Measurements from ENCODE around the gene MIX23.

DNA sequence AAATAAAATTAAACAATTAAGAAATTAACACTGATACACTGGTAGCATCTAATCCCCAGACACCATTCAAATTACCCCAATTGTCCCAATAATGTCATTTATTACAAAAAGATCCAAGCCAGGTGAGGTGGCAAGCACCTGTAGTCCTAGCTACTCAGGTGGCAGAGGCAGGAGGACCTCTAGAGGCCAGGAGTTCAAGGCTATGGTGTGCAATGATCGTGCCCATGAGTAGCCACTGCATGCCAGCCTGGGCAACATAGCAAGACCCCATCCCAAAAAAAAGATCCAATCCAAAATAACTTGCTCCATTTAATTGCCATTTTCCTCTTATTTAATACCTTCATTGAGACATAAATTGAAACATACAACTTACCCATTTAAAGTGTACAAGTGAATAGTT lies 40.2 kb downstream of the MIX23 start:
- TF ChIP-seq, protein P1, sequence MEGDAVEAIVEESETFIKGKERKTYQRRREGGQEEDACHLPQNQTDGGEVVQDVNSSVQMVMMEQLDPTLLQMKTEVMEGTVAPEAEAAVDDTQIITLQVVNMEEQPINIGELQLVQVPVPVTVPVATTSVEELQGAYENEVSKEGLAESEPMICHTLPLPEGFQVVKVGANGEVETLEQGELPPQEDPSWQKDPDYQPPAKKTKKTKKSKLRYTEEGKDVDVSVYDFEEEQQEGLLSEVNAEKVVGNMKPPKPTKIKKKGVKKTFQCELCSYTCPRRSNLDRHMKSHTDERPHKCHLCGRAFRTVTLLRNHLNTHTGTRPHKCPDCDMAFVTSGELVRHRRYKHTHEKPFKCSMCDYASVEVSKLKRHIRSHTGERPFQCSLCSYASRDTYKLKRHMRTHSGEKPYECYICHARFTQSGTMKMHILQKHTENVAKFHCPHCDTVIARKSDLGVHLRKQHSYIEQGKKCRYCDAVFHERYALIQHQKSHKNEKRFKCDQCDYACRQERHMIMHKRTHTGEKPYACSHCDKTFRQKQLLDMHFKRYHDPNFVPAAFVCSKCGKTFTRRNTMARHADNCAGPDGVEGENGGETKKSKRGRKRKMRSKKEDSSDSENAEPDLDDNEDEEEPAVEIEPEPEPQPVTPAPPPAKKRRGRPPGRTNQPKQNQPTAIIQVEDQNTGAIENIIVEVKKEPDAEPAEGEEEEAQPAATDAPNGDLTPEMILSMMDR (IDR thresholded peaks at IDR 0.05), result no peak
- no peak for TF ChIP-seq POLR2AphosphoS5 (IDR thresholded peaks at IDR 0.05; ENCODE audit: insufficient read depth in 1 of 2, low read depth in 1 of 2)
